Measurements from ENCODE around the gene TMEM132E.

DNA sequence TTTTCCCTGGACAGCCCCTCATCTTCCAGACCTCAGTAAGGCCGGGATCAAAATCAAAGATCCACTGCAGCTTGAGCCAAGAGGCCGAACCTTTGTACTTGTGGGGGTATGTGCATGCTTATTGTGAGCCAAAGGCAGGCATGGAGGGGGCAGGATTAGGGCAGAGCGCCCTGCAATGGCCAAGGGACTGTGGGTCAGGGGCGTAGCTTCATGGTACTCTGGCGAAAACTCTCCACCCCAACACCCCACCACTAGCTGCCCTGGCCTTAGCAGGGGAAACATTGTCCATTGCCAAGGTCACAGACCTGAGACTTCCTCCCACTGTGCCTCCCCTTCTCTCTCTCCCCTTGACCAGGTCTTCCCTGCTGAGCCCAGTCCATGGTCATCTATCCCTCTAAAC, 90.1 kb downstream of the TMEM132E start:
- TF ChIP-seq, protein P1, sequence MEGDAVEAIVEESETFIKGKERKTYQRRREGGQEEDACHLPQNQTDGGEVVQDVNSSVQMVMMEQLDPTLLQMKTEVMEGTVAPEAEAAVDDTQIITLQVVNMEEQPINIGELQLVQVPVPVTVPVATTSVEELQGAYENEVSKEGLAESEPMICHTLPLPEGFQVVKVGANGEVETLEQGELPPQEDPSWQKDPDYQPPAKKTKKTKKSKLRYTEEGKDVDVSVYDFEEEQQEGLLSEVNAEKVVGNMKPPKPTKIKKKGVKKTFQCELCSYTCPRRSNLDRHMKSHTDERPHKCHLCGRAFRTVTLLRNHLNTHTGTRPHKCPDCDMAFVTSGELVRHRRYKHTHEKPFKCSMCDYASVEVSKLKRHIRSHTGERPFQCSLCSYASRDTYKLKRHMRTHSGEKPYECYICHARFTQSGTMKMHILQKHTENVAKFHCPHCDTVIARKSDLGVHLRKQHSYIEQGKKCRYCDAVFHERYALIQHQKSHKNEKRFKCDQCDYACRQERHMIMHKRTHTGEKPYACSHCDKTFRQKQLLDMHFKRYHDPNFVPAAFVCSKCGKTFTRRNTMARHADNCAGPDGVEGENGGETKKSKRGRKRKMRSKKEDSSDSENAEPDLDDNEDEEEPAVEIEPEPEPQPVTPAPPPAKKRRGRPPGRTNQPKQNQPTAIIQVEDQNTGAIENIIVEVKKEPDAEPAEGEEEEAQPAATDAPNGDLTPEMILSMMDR (conservative IDR thresholded peaks at IDR 0.05 in 1 of 2, IDR thresholded peaks at IDR 0.05 in 1 of 2; ENCODE audit: extremely low read depth in 1 of 2, insufficient read depth in 1 of 2, low read depth in 1 of 2, low read length in 2 of 2): no peak
- no peak for TF ChIP-seq EZH2 (IDR thresholded peaks at IDR 0.05; ENCODE audit: borderline replicate concordance, low read length)
